ENCODE data around the gene PKP4. TPM values are rescaled to one million over a fixed set of nuclear protein-coding genes. Genes with fewer than 3 reads are reported as not detected.

Gene PKP4
- total RNA-seq, 1 donor from 2014 or later = 62.9 TPM

DNA sequence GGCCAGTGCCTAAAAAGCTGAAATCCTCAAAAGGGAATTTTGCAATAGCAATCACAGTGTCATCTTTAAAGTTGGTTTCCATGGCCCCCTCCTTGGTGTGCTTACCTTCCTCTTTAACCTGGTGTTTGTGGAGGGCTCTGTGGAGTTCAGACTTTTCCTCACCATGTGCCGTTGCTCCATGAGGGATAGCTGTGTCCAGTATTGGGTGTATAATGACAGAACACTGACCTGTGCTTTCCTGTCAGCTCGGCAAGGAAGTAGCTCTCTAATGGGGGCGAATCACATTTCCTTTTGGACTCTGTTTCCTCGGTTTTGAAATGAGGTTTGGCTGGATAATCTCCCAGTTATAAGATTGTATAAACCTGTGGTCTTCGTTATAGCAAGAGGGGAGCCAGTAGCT is 172.4 kb downstream of the PKP4 start:
- H3K27me3 Mint-ChIP-seq = no peaks in the 10 kb centered on the region
- no peaks in the 10 kb centered on the region for H3K9me3 Mint-ChIP-seq (ENCODE audit: low read depth)
- no peak for DNase-seq (ENCODE audit: low spot score, unreplicated experiment)
- H3K36me3 Mint-ChIP-seq (ENCODE audit: insufficient read depth) = peaks cover 21% of the 10 kb centered on the region
- no peaks in the 10 kb centered on the region for H3K4me1 Mint-ChIP-seq (ENCODE audit: low read depth)
- no peak overlapping the region for H3K27ac Mint-ChIP-seq
- no peak overlapping the region for H3K4me3 Mint-ChIP-seq (ENCODE audit: low read depth)
- TF ChIP-seq, protein P1, sequence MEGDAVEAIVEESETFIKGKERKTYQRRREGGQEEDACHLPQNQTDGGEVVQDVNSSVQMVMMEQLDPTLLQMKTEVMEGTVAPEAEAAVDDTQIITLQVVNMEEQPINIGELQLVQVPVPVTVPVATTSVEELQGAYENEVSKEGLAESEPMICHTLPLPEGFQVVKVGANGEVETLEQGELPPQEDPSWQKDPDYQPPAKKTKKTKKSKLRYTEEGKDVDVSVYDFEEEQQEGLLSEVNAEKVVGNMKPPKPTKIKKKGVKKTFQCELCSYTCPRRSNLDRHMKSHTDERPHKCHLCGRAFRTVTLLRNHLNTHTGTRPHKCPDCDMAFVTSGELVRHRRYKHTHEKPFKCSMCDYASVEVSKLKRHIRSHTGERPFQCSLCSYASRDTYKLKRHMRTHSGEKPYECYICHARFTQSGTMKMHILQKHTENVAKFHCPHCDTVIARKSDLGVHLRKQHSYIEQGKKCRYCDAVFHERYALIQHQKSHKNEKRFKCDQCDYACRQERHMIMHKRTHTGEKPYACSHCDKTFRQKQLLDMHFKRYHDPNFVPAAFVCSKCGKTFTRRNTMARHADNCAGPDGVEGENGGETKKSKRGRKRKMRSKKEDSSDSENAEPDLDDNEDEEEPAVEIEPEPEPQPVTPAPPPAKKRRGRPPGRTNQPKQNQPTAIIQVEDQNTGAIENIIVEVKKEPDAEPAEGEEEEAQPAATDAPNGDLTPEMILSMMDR (IDR thresholded peaks at IDR 0.05; ENCODE audit: unreplicated experiment) = no peak

DNA sequence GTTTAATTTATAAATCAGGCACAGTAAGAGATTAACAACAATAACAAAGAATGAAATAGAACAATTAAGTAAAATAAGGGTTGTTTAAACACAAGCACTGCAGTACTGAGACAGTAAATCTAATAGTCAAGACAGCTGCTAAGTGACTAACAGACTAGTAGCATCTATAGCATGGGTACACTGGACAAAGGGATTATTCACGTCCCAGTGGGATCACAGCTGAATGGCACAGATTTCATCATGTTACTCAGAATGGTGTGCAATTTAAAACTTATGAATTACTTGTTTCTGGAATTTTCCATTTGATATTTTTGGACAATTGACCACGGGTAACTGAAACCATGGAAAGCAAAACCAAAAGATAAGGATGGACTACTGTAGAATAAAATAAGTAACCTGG is 176.5 kb downstream of the PKP4 start:
- Mint-ChIP-seq H3K36me3 (ENCODE audit: insufficient read depth) (peaks cover 21% of the 10 kb centered on the region), H3K9me3 (ENCODE audit: low read depth) (no peaks in the 10 kb centered on the region), H3K4me1 (ENCODE audit: low read depth) (no peaks in the 10 kb centered on the region), H3K27ac (no peak overlapping the region), H3K27me3 (no peaks in the 10 kb centered on the region), H3K4me3 (ENCODE audit: low read depth) (no peak overlapping the region)
- TF ChIP-seq, protein P1 (IDR thresholded peaks at IDR 0.05; ENCODE audit: unreplicated experiment) = no peak
- no peak for DNase-seq (ENCODE audit: low spot score, unreplicated experiment)

DNA sequence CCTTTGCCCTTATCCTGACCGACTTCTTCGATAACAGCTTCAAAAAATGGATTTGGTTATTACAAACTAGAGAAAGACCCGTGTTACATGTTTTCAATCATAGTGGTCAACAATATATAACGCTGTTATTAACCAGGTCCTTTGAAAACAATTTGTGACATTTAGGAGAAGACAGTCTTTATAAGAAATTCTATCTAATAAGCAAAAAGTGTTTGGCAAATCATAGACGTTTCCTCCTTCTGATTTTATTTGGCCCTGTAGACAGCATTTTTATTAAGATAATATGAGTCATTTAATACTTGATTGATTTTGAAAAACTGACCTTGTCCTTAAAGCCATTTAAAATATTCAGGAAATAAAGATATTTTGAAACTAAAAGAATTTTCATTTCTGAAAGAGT is 177.9 kb downstream of the PKP4 start:
- no peak overlapping the region for H3K27ac Mint-ChIP-seq
- peaks cover 21% of the 10 kb centered on the region for H3K36me3 Mint-ChIP-seq (ENCODE audit: insufficient read depth)
- H3K4me3 Mint-ChIP-seq (ENCODE audit: low read depth) = no peak overlapping the region
- H3K4me1 Mint-ChIP-seq (ENCODE audit: low read depth) = peaks cover 7% of the 10 kb centered on the region
- TF ChIP-seq, protein P1 (IDR thresholded peaks at IDR 0.05; ENCODE audit: unreplicated experiment) = no peak
- DNase-seq (ENCODE audit: low spot score, unreplicated experiment) = no peak
- H3K9me3 Mint-ChIP-seq (ENCODE audit: low read depth) = no peaks in the 10 kb centered on the region
- H3K27me3 Mint-ChIP-seq = no peaks in the 10 kb centered on the region

DNA sequence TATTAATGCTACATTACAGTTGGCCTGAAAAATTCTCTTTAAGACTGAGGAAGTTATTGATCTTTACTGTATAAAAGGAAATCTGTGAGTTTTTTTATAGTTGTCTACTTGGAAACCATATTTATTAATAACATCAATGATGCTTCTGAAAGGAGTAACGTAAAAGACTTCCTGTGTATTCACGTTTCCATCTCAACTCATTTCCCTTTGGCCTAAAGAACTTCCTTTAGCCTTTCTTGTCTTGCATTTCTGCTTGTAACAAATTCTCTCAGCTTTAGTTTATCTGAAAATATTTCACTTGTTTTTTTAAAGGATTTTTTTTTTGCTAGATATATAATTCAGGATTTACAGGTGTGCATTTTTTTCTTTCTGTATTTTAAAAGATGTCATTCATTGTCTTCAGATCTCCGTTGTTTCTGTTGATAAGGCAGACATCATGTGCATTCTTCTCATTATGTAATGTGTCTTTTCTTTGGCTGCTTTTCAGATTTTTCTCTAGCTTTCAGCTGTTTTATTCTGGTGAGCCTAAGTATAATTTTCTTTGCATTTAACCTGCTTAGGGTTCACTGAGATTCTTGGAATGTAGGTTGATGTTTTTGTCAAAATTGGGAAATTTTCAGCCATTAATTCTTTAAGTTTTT is 179.3 kb downstream of the PKP4 start:
- TF ChIP-seq, protein P1 (IDR thresholded peaks at IDR 0.05; ENCODE audit: unreplicated experiment) = no peak
- Mint-ChIP-seq H3K4me1 (ENCODE audit: low read depth) (peaks cover 7% of the 10 kb centered on the region), H3K4me3 (ENCODE audit: low read depth) (no peak overlapping the region), H3K9me3 (ENCODE audit: low read depth) (no peaks in the 10 kb centered on the region), H3K36me3 (ENCODE audit: insufficient read depth) (peaks cover 23% of the 10 kb centered on the region), H3K27me3 (no peaks in the 10 kb centered on the region), H3K27ac (no peak overlapping the region)
- DNase-seq (ENCODE audit: low spot score, unreplicated experiment) = no peak

DNA sequence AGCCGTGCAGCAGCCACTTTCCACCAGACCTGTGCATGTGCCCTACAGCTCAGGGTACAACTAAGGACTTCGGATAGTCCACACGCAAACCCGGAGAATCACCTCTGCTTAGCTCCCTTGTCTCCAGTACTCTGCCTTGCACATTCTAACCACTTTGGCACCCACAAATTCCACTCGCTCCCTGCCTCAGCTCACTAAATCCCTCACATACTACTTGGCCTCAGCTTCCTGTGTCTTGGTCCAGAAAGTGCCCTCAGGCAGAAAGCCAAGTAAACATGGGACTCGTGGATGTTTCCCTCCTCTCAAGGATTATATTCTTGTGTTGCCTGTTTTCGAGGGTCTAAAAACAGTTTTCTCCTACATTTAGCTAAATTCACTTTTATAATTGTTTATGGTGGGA is 180.6 kb downstream of the PKP4 start:
- TF ChIP-seq, protein P1 (IDR thresholded peaks at IDR 0.05; ENCODE audit: unreplicated experiment) = no peak
- Mint-ChIP-seq H3K4me3 (ENCODE audit: low read depth) (no peak overlapping the region), H3K9me3 (ENCODE audit: low read depth) (no peaks in the 10 kb centered on the region), H3K4me1 (ENCODE audit: low read depth) (peaks cover 7% of the 10 kb centered on the region), H3K36me3 (ENCODE audit: insufficient read depth) (peaks cover 17% of the 10 kb centered on the region), H3K27me3 (no peaks in the 10 kb centered on the region), H3K27ac (no peak overlapping the region)
- DNase-seq (ENCODE audit: low spot score, unreplicated experiment) = no peak
